WTC11 (cell line): ENCODE data around the gene ARRB2. TPM values are rescaled to one million over a fixed set of nuclear protein-coding genes. Genes with fewer than 3 reads are reported as not detected.

ENCODE experiments used
- ATF6 ChIP-seq: sonication (generic); formaldehyde crosslinking; IDR thresholded peaks from 2 replicates; pipeline ENCODE4 v1.8.1; 2023; ENCODE audit warnings: mild to moderate bottlenecking, missing genetic modification reagents
- ESRRA ChIP-seq: sonication (generic); formaldehyde crosslinking; IDR thresholded peaks from 2 replicates; pipeline ENCODE4 v1.8.1; 2022; ENCODE audit warnings: mild to moderate bottlenecking, missing genetic modification reagents, borderline replicate concordance
- HMGXB4 ChIP-seq: sonication (generic); formaldehyde crosslinking; IDR thresholded peaks from 2 replicates; pipeline ENCODE4 v1.8.1; 2023; ENCODE audit warnings: mild to moderate bottlenecking, moderate library complexity, missing genetic modification reagents
- JAZF1 ChIP-seq: fragments of 250-450 bp; sonication (Bioruptor Pico); IDR thresholded peaks from 2 replicates; pipeline ENCODE4 v1.9.0; 2021; ENCODE audit warnings: moderate library complexity, mild to moderate bottlenecking, inconsistent platforms
- JUN ChIP-seq: sonication (generic); formaldehyde crosslinking; IDR thresholded peaks from 2 replicates; pipeline ENCODE4 v1.8.0; 2023; ENCODE audit warnings: mild to moderate bottlenecking, missing genetic modification reagents
- MLX ChIP-seq: sonication (generic); formaldehyde crosslinking; IDR thresholded peaks from 2 replicates; pipeline ENCODE4 v1.8.1; 2023; ENCODE audit warnings: mild to moderate bottlenecking, missing genetic modification reagents, moderate library complexity
- MYBL2 ChIP-seq: sonication (generic); formaldehyde crosslinking; IDR thresholded peaks from 2 replicates; pipeline ENCODE4 v1.8.1; 2023; ENCODE audit warnings: mild to moderate bottlenecking, moderate library complexity, missing genetic modification reagents
- NFYB ChIP-seq: sonication (generic); formaldehyde crosslinking; conservative IDR thresholded peaks from 2 replicates; pipeline ENCODE4 v1.8.0; 2022; ENCODE audit warnings: low read depth, missing genetic modification reagents
- NR1H2 ChIP-seq: sonication (generic); formaldehyde crosslinking; IDR thresholded peaks from 2 replicates; pipeline ENCODE4 v1.9.0; 2021; ENCODE audit warnings: mild to moderate bottlenecking, moderate library complexity, missing genetic modification reagents
- NR3C1 ChIP-seq: sonication (generic); formaldehyde crosslinking; conservative IDR thresholded peaks from 2 replicates; pipeline ENCODE4 v1.8.1; 2023; ENCODE audit warnings: low read depth, mild to moderate bottlenecking, missing genetic modification reagents
- RELA ChIP-seq: sonication (generic); formaldehyde crosslinking; IDR thresholded peaks from 2 replicates; pipeline ENCODE4 v1.8.1; 2022; ENCODE audit warnings: missing genetic modification reagents, mild to moderate bottlenecking, borderline replicate concordance
- SMAD3 ChIP-seq: sonication (generic); formaldehyde crosslinking; IDR thresholded peaks from 2 replicates; pipeline ENCODE4 v1.8.0; 2022; ENCODE audit warnings: missing genetic modification reagents, mild to moderate bottlenecking, borderline replicate concordance
- SOX15 ChIP-seq: fragments of 250-450 bp; sonication (Bioruptor Pico); IDR thresholded peaks from 2 replicates; pipeline ENCODE4 v1.9.0; 2021; ENCODE audit warnings: mild to moderate bottlenecking
- SP1 ChIP-seq: sonication (generic); formaldehyde crosslinking; conservative IDR thresholded peaks from 2 replicates; pipeline ENCODE4 v1.8.1; 2022; ENCODE audit warnings: missing genetic modification reagents
- TCF7 ChIP-seq: sonication (generic); formaldehyde crosslinking; IDR thresholded peaks from 2 replicates; pipeline ENCODE4 v1.8.0; 2022; ENCODE audit warnings: mild to moderate bottlenecking, low read depth, missing genetic modification reagents, moderate library complexity
- ZBTB43 ChIP-seq: sonication (generic); formaldehyde crosslinking; IDR thresholded peaks from 2 replicates; pipeline ENCODE4 v1.8.1; 2023; ENCODE audit warnings: mild to moderate bottlenecking, missing genetic modification reagents
- ZNF416 ChIP-seq: fragments of 250-450 bp; sonication (Bioruptor Pico); IDR thresholded peaks from 2 replicates; pipeline ENCODE4 v1.9.0; 2021; ENCODE audit warnings: mild to moderate bottlenecking, inconsistent platforms
- ZNF425 ChIP-seq: fragments of 250-450 bp; sonication (Bioruptor Pico); conservative IDR thresholded peaks from 2 replicates; pipeline ENCODE4 v1.9.0; 2021; ENCODE audit warnings: mild to moderate bottlenecking
- ZNF671 ChIP-seq: fragments of 250-450 bp; sonication (Bioruptor Pico); IDR thresholded peaks from 2 replicates; pipeline ENCODE4 v1.8.0; 2021; ENCODE audit warnings: mild to moderate bottlenecking
- total RNA-seq: library from RNA; stranded (reverse); gene quantifications from 3 replicates; pipeline ENCODE4 v1.2.3, GENCODE V29; 2021
- TF ChIP-seq, protein P1 (sequence below): fragments of 250-450 bp; sonication (Bioruptor Pico); IDR thresholded peaks from 2 replicates; pipeline ENCODE4 v1.9.0; 2021; ENCODE audit warnings: mild to moderate bottlenecking
- TF ChIP-seq, protein P2 (sequence below): sonication (generic); formaldehyde crosslinking; conservative IDR thresholded peaks from 2 replicates; pipeline ENCODE4 v1.8.1; 2023; ENCODE audit warnings: mild to moderate bottlenecking, low read depth, missing genetic modification reagents, moderate library complexity
- TF ChIP-seq, protein P3 (sequence below): sonication (generic); formaldehyde crosslinking; IDR thresholded peaks from 2 replicates; pipeline ENCODE4 v1.8.1; 2022; ENCODE audit warnings: missing genetic modification reagents, borderline replicate concordance
- TF ChIP-seq, protein P4 (sequence below): sonication (generic); formaldehyde crosslinking; IDR thresholded peaks from 2 replicates; pipeline ENCODE4 v1.8.0; 2022; ENCODE audit warnings: mild to moderate bottlenecking, missing genetic modification reagents
- TF ChIP-seq, protein P5 (sequence below): sonication (generic); formaldehyde crosslinking; conservative IDR thresholded peaks from 2 replicates; pipeline ENCODE4 v1.8.1; 2022; ENCODE audit warnings: mild to moderate bottlenecking, missing genetic modification reagents

The ARRB2 gene
- total RNA-seq, 1 experiment from 2014 or later = 87.8 TPM

GRCh38 chr17:4709794-4710692 is at the start of gene ARRB2 (continued):
- TF ChIP-seq HMGXB4 (CRISPR knock-in tag) (peak; percentile 70; the same call in 1 of the 2 replicates), ESRRA (CRISPR knock-in tag) (no peak), TCF7 (CRISPR knock-in tag) (no peak), NFYB (CRISPR knock-in tag) (peak; percentile 78), MYBL2 (no peak), NR1H2 (CRISPR knock-in tag) (no peak), SMAD3 (no peak; the same call in 1 of the 2 replicates), MLX (CRISPR knock-in tag) (no peak), ZNF416 (CRISPR knock-in tag) (no peak), ZNF671 (CRISPR knock-in tag) (no peak), SOX15 (no peak), NR3C1 (CRISPR knock-in tag) (no peak), ATF6 (CRISPR knock-in tag) (no peak), JAZF1 (CRISPR knock-in tag) (no peak), RELA (no peak), JUN (no peak), ZNF425 (CRISPR knock-in tag) (no peak), SP1 (CRISPR knock-in tag) (peak; percentile 83), ZBTB43 (CRISPR knock-in tag) (no peak)
- TF ChIP-seq, protein P1, sequence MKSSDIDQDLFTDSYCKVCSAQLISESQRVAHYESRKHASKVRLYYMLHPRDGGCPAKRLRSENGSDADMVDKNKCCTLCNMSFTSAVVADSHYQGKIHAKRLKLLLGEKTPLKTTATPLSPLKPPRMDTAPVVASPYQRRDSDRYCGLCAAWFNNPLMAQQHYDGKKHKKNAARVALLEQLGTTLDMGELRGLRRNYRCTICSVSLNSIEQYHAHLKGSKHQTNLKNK = no peak
- TF ChIP-seq, protein P2, sequence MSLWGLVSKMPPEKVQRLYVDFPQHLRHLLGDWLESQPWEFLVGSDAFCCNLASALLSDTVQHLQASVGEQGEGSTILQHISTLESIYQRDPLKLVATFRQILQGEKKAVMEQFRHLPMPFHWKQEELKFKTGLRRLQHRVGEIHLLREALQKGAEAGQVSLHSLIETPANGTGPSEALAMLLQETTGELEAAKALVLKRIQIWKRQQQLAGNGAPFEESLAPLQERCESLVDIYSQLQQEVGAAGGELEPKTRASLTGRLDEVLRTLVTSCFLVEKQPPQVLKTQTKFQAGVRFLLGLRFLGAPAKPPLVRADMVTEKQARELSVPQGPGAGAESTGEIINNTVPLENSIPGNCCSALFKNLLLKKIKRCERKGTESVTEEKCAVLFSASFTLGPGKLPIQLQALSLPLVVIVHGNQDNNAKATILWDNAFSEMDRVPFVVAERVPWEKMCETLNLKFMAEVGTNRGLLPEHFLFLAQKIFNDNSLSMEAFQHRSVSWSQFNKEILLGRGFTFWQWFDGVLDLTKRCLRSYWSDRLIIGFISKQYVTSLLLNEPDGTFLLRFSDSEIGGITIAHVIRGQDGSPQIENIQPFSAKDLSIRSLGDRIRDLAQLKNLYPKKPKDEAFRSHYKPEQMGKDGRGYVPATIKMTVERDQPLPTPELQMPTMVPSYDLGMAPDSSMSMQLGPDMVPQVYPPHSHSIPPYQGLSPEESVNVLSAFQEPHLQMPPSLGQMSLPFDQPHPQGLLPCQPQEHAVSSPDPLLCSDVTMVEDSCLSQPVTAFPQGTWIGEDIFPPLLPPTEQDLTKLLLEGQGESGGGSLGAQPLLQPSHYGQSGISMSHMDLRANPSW (CRISPR knock-in tag) = 0 out of 2 replicates have a peak, but pooled peaks have one; percentile 57
- TF ChIP-seq, protein P3, sequence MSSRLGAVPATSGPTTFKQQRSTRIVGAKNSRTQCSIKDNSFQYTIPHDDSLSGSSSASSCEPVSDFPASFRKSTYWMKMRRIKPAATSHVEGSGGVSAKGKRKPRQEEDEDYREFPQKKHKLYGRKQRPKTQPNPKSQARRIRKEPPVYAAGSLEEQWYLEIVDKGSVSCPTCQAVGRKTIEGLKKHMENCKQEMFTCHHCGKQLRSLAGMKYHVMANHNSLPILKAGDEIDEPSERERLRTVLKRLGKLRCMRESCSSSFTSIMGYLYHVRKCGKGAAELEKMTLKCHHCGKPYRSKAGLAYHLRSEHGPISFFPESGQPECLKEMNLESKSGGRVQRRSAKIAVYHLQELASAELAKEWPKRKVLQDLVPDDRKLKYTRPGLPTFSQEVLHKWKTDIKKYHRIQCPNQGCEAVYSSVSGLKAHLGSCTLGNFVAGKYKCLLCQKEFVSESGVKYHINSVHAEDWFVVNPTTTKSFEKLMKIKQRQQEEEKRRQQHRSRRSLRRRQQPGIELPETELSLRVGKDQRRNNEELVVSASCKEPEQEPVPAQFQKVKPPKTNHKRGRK = no peak
- TF ChIP-seq, protein P4, sequence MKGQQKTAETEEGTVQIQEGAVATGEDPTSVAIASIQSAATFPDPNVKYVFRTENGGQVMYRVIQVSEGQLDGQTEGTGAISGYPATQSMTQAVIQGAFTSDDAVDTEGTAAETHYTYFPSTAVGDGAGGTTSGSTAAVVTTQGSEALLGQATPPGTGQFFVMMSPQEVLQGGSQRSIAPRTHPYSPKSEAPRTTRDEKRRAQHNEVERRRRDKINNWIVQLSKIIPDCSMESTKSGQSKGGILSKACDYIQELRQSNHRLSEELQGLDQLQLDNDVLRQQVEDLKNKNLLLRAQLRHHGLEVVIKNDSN = no peak; the same call in 1 of the 2 replicates
- TF ChIP-seq, protein P5, sequence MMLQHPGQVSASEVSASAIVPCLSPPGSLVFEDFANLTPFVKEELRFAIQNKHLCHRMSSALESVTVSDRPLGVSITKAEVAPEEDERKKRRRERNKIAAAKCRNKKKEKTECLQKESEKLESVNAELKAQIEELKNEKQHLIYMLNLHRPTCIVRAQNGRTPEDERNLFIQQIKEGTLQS = no peak
